ENCODE data around the gene PHYH. TPM values are rescaled to one million over a fixed set of nuclear protein-coding genes. Genes with fewer than 3 reads are reported as not detected.

The PHYH gene
- total and polyA plus RNA-seq, 4 donors, result 45.4 to 139 (median 86.8) TPM

GRCh38 chr10:13328613-13329012, 28.7 kb upstream of the PHYH start:
- Histone ChIP-seq H3K9me3 (ENCODE audit: control insufficient read depth in 4 of 4, low read length in 3 of 4) (no peaks in the 10 kb centered on the region), H3K27me3 (ENCODE audit: control insufficient read depth in 4 of 4, insufficient read depth in 4 of 4, low read length in 3 of 4) (no peaks in the 10 kb centered on the region), H3K27ac (ENCODE audit: low read depth in 1 of 2, low read length in 2 of 2) (no peak overlapping the region), H3K4me1 (ENCODE audit: control insufficient read depth in 4 of 4, insufficient read depth in 4 of 4, low read length in 3 of 4) (no peaks in the 10 kb centered on the region), H3K36me3 (ENCODE audit: control insufficient read depth in 4 of 4, insufficient read depth in 3 of 4, low read depth in 1 of 4, low read length in 3 of 4) (peaks cover 15 to 69% (median 46%) of the 10 kb centered on the region in 4 donors), H3K9ac (ENCODE audit: low read depth in 1 of 2, low read length in 2 of 2) (no peak overlapping the region), H3K4me3 (ENCODE audit: low read depth in 1 of 3, low read length in 3 of 3) (no peak overlapping the region)
- WGBS, result 88% methylated on average over 10 of the region's 10 CpGs
- TF ChIP-seq SP1 (IDR thresholded peaks at IDR 0.05), result no peak
- no peak for TF ChIP-seq MAX (IDR thresholded peaks at IDR 0.05)
- no peak for TF ChIP-seq TAF1 (conservative IDR thresholded peaks at IDR 0.05)
- no peak for TF ChIP-seq FOXA1 (IDR thresholded peaks at IDR 0.05)
- TF ChIP-seq HNF4A (conservative IDR thresholded peaks at IDR 0.05), result no peak
- no peak for TF ChIP-seq GABPA (IDR thresholded peaks at IDR 0.05 in 1 of 2, conservative IDR thresholded peaks at IDR 0.05 in 1 of 2)
- no peak for TF ChIP-seq YY1 (IDR thresholded peaks at IDR 0.05)
- TF ChIP-seq ATF3 (IDR thresholded peaks at IDR 0.05), result no peak
- no peak for TF ChIP-seq NR2F2 (IDR thresholded peaks at IDR 0.05)
- TF ChIP-seq ZBTB33 (IDR thresholded peaks at IDR 0.05), result no peak
- no peak for TF ChIP-seq FOXA2 (IDR thresholded peaks at IDR 0.05)
- no peak for TF ChIP-seq RAD21 (IDR thresholded peaks at IDR 0.05)
- no peak for TF ChIP-seq REST (IDR thresholded peaks at IDR 0.05)
- TF ChIP-seq RXRA (IDR thresholded peaks at IDR 0.05), result no peak
- TF ChIP-seq EGR1 (IDR thresholded peaks at IDR 0.05; ENCODE audit: low read depth in 2 of 2), result no peak
- no peak for DNase-seq (ENCODE audit: low spot score)

GRCh38 chr10:13328126-13328525, 28.3 kb upstream of the PHYH start:
- H3K36me3 ChIP-seq (ENCODE audit: control insufficient read depth in 4 of 4, insufficient read depth in 3 of 4, low read depth in 1 of 4, low read length in 3 of 4), result peaks cover 15 to 69% (median 45%) of the 10 kb centered on the region in 4 donors
- no peak overlapping the region for H3K9ac ChIP-seq (ENCODE audit: low read depth in 1 of 2, low read length in 2 of 2)
- WGBS, result 97% methylated on average over 5 of the region's 5 CpGs
- TF ChIP-seq RXRA (IDR thresholded peaks at IDR 0.05), result no peak
- TF ChIP-seq RAD21 (IDR thresholded peaks at IDR 0.05), result no peak
- no peaks in the 10 kb centered on the region for H3K4me1 ChIP-seq (ENCODE audit: control insufficient read depth in 4 of 4, insufficient read depth in 4 of 4, low read length in 3 of 4)
- no peaks in the 10 kb centered on the region for H3K27me3 ChIP-seq (ENCODE audit: control insufficient read depth in 4 of 4, insufficient read depth in 4 of 4, low read length in 3 of 4)
- no peak overlapping the region for H3K27ac ChIP-seq (ENCODE audit: low read depth in 1 of 2, low read length in 2 of 2)
- no peak overlapping the region for H3K4me3 ChIP-seq (ENCODE audit: low read depth in 1 of 3, low read length in 3 of 3)
- DNase-seq (ENCODE audit: low spot score), result no peak
- H3K9me3 ChIP-seq (ENCODE audit: control insufficient read depth in 4 of 4, low read length in 3 of 4), result no peaks in the 10 kb centered on the region

All from liver (tissue), 9 donors.